A673 (cell line): ENCODE results near the gene GRIN2D. TPM values are rescaled to one million over a fixed set of nuclear protein-coding genes. Genes with fewer than 3 reads are reported as not detected.

Source experiments
- BruUV-seq: library from RNA; stranded (reverse); fragments of 400-500 nt; replicated peaks from 2 replicates; lab custom pipeline; 2021; lab: Mats Ljungman, UMichigan
- CTCF ChIA-PET: fragments of 300-600 bp; sonication (Branson Sonifier 250); formaldehyde crosslinking; loops from one replicate; lab custom pipeline; 2022; ENCODE audit warnings: antibody characterized with exemption; lab: Charles Lee
- POLR2A ChIA-PET: fragments of 300-600 bp; sonication (Branson Sonifier 250); formaldehyde crosslinking; loops from one replicate; lab custom pipeline; 2022; ENCODE audit warnings: antibody characterized with exemption; ENCODE audit not compliant: low non-redundant PET; lab: Charles Lee
- DNase-seq: peaks from one replicate; pipeline ENCODE4 v3.0.0-alpha.2; 2015; ENCODE audit warnings: low spot score
- H3K27ac ChIP-seq: fragments of 200-600 bp; sonication (generic); 2 replicates; pipeline ENCODE4 v1.5.1; 2016; ENCODE audit warnings: mixed run types, low read depth, mild to moderate bottlenecking, mixed read lengths, antibody characterized with exemption, low read length; ENCODE audit not compliant: poor library complexity, severe bottlenecking
- H3K27me3 ChIP-seq: fragments of 200-600 bp; sonication (generic); replicated peaks from 2 replicates; pipeline ENCODE4 v1.6.1; 2017; ENCODE audit warnings: mixed run types, low read depth, mild to moderate bottlenecking, mixed read lengths, antibody characterized with exemption, low read length; ENCODE audit not compliant: insufficient read depth, poor library complexity
- H3K36me3 ChIP-seq: fragments of 200-600 bp; sonication (generic); 2 replicates; pipeline ENCODE4 v1.6.1; 2016; ENCODE audit warnings: mixed run types, mild to moderate bottlenecking, mixed read lengths, antibody characterized with exemption, low read length; ENCODE audit not compliant: insufficient read depth, poor library complexity, severe bottlenecking
- H3K4me1 ChIP-seq: fragments of 200-600 bp; sonication (generic); 2 replicates; pipeline ENCODE4 v1.6.1; 2017; ENCODE audit warnings: mixed run types, mild to moderate bottlenecking, mixed read lengths, antibody characterized with exemption, low read length; ENCODE audit not compliant: insufficient read depth, poor library complexity, severe bottlenecking
- H3K4me3 ChIP-seq: fragments of 200-600 bp; sonication (generic); 2 replicates; pipeline ENCODE4 v1.5.1; 2016; ENCODE audit warnings: low read depth, mixed run types, mild to moderate bottlenecking, mixed read lengths, low read length; ENCODE audit not compliant: poor library complexity, severe bottlenecking
- H3K9me3 ChIP-seq: fragments of 200-600 bp; sonication (generic); 2 replicates; pipeline ENCODE4 v1.6.1; 2016; ENCODE audit warnings: mixed run types, low read depth, mild to moderate bottlenecking, mixed read lengths, antibody characterized with exemption, low read length; ENCODE audit not compliant: poor library complexity, severe bottlenecking
- EZH2 ChIP-seq: fragments of 200-600 bp; sonication (generic); IDR thresholded peaks from 2 replicates; pipeline ENCODE4 v1.6.1; 2017; ENCODE audit warnings: borderline replicate concordance, low read depth, mild to moderate bottlenecking, mixed read lengths, antibody characterized with exemption, low read length; ENCODE audit not compliant: poor library complexity, severe bottlenecking
- intact Hi-C: fragments of 100-400 bp; cut with micrococcal nuclease; formaldehyde crosslinking; loops from one replicate; pipeline ENCODE4 v1.10.0; 2022; ENCODE audit not compliant: unreplicated experiment
- total RNA-seq: library from RNA; stranded (reverse); gene quantifications from 2 replicates; pipeline ENCODE4 v1.2.3, GENCODE V29; 2021
- TF ChIP-seq, protein P1 (sequence below): fragments of 300-800, 200-600 bp; sonication (generic); conservative IDR thresholded peaks from 2 replicates; pipeline ENCODE4 v1.5.1; 2017; ENCODE audit warnings: low read depth, mild to moderate bottlenecking, antibody characterized with exemption, low read length, moderate library complexity, mixed read lengths

The GRIN2D gene
- total RNA-seq, 1 experiment from 2014 or later, result 10.4 TPM

DNA sequence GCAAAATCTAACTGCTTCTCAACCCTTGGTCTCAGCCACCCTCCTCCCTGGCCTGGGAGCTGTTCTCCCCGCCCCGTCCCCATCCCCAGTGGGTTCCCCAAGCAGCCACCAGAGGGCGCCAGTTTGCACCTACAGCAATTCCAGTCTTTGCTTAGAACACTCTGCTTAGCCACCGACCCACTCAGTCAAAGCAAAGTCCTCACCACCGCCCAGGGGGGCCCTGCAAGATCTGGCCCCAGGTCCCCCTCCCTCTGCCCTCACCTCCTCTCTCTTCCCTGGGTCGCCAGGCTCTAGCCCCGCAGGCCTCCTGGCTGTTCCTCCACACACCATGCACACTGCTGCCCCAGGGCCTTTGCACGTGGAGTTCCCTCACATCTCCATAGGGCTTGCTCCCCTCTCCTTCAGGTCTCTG, 42.1 kb upstream of the GRIN2D start:
- no peak overlapping the region for H3K27ac ChIP-seq
- CTCF ChIA-PET, result interaction anchor here (0.6 to 1.4 kb wide), 8 partner anchors 11 to 232 kb away, joined by 3 to 11 read pairs (median 3); partner anchors contain the start of genes SYNGR4 and TMEM143
- TF ChIP-seq EZH2, result no peak
- TF ChIP-seq, protein P1, sequence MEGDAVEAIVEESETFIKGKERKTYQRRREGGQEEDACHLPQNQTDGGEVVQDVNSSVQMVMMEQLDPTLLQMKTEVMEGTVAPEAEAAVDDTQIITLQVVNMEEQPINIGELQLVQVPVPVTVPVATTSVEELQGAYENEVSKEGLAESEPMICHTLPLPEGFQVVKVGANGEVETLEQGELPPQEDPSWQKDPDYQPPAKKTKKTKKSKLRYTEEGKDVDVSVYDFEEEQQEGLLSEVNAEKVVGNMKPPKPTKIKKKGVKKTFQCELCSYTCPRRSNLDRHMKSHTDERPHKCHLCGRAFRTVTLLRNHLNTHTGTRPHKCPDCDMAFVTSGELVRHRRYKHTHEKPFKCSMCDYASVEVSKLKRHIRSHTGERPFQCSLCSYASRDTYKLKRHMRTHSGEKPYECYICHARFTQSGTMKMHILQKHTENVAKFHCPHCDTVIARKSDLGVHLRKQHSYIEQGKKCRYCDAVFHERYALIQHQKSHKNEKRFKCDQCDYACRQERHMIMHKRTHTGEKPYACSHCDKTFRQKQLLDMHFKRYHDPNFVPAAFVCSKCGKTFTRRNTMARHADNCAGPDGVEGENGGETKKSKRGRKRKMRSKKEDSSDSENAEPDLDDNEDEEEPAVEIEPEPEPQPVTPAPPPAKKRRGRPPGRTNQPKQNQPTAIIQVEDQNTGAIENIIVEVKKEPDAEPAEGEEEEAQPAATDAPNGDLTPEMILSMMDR, result peak; percentile 92
- no TSS peak for BruUV-seq
- H3K4me3 ChIP-seq, result no peak overlapping the region
- no peaks in the 10 kb centered on the region for H3K27me3 ChIP-seq
- DNase-seq, result peak; percentile 76
- H3K36me3 ChIP-seq, result no peaks in the 10 kb centered on the region
- POLR2A ChIA-PET, result no interaction called here
- no peaks in the 10 kb centered on the region for H3K9me3 ChIP-seq
- intact Hi-C loops, result no loop called here
- H3K4me1 ChIP-seq, result no peaks in the 10 kb centered on the region

DNA sequence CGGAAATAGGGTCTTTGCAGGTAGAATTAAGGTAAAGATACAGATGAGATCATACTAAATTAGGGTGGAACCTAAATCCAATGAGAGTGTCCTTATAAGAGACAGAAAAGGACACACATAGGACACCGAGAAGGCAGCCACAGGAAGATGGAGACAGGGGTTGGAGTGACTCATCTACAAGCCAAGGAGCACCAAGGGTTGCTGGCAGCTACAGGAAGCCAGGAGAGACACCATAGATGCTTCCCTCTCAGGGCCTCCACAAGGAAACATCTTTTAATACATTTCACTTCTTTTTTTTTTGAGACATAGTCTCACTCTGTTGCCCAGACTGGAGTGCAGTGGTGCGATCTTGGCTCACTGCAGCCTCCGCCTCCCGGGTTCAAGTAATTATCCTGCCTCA, 39.8 kb upstream of the GRIN2D start:
- ChIA-PET POLR2A (no interaction called here), CTCF (no interaction called here)
- BruUV-seq, result no TSS peak
- H3K4me3 ChIP-seq, result no peak overlapping the region
- intact Hi-C loops, result no loop called here
- DNase-seq, result no peak
- no peaks in the 10 kb centered on the region for H3K9me3 ChIP-seq
- H3K36me3 ChIP-seq, result no peaks in the 10 kb centered on the region
- no peak overlapping the region for H3K27ac ChIP-seq
- TF ChIP-seq, protein P1, result no peak
- TF ChIP-seq EZH2, result no peak
- no peaks in the 10 kb centered on the region for H3K4me1 ChIP-seq
- H3K27me3 ChIP-seq, result no peaks in the 10 kb centered on the region

DNA sequence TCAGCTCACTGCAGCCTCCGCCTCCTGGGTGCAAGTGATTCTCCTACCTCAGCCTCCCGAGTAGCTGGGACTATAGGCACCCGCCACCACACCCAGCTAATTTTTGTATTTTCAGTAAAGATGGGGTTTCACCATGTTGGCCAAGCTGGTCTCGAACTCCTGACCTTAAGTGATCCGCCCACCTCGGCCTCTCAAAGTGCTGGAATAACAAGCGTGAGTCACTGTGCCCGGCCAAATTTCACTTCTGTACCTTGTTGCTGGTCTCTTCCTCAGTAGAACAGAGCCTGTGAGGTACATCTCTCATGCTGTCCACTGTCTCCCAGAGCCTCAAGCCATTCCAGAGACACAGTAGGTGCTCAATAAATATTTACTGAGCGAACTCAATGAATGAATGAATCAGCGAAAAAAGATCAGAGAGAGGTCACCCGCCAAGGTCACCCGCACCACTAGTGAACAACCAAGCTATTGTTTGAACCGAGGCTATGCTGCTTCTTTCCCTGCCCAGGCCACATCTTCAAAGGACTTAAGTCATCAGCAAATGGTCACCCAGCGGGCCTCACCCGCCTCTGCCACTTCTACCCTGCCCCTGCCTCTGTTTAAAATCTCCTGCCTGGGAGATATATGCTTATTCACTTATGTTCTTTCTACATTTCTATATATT, 39.0 kb upstream of the GRIN2D start:
- intact Hi-C loops, result no loop called here
- BruUV-seq, result no TSS peak
- no peaks in the 10 kb centered on the region for H3K27me3 ChIP-seq

More for the DNA sequence above, 39.0 kb upstream of the GRIN2D start:
- TF ChIP-seq, protein P1, result no peak
- TF ChIP-seq EZH2, result no peak
- Histone ChIP-seq H3K27ac (no peak overlapping the region), H3K4me1 (no peaks in the 10 kb centered on the region), H3K4me3 (no peak overlapping the region), H3K36me3 (no peaks in the 10 kb centered on the region), H3K9me3 (no peaks in the 10 kb centered on the region)
- CTCF ChIA-PET, result interaction anchor here (0.6 kb wide), 1 partner anchor 17 kb away, joined by 4 read pairs; no protein-coding TSS in a partner anchor
- no peak for DNase-seq
- POLR2A ChIA-PET, result no interaction called here
